NCI-H2196 (cell line): Measurements from ENCODE around the gene CLHC1.
"Not testable (repeated sequence)": the region's sequence is repeated elsewhere in the genome, so short reads cannot be mapped to it uniquely, and the experiment has no call there.

ENCODE experiments used
- DNase-seq: peaks from one replicate; lab custom pipeline; 2025; ENCODE audit not compliant: unreplicated experiment; lab: John Stamatoyannopoulos, UW

The CLHC1 gene

DNA sequence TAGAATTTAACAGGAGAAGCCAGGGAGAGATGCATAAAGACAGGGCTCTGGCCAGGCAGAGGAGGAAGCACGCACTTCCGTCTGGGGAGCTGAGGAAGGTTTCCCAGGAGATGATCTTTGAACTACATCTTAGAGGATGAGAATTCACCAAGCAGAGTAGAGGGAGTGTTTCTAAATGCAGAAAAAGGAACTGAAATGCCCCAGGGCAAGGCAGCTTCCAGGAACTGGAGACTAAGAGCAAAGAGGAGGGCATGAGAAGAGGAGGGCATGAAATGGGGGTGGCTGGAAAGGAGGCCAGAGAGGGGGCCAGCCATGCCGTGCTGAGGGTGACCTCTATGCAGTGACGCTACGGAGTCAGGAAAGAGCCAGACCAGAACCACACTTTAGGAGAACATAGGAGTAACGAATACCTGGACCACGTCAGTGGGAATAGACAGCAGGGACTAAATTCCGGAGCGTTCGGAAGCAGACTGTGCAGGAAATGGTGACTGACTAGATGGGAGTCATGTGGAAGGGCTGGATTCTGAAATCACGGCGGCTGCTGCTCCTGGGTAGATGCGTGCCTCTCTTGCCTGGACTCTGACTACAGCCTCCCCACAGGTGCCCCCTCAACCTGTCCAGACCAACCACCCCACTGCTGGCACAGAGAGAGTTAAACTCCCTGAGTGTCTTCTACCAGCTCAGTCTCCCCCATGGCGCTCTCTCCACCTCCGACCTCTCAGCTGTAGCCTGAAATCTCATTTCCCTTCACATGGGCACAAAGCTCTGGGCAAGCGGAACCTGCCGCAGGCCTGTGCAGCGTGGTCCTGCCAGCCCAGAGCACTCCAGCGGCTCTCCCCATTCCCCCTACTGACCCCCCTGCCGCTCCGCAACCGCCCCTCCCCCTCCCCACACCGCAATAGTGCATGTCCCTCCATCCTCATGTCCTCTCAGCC, 94.8 kb downstream of the CLHC1 start:
- DNase-seq = no peak

DNA sequence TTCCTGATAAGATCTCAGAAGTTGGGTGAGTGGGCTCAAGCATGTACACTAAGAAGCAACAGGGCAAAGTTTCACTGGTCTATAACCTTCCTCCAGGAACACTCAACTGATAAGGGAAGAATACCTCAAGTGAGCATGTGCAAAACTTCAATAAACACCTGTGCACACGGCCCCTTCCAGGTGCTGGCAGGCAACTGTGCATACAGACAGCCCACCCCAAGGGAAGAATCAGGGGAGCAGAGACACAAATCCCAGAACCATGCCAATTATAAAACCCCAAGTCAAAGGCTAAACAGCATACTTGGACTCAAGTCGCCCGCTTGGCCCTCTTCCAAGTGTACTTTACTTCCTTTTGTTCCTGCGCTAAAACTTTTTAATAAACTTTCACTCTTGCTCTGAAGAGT, 96.0 kb downstream of the CLHC1 start:
- DNase-seq = no peak

DNA sequence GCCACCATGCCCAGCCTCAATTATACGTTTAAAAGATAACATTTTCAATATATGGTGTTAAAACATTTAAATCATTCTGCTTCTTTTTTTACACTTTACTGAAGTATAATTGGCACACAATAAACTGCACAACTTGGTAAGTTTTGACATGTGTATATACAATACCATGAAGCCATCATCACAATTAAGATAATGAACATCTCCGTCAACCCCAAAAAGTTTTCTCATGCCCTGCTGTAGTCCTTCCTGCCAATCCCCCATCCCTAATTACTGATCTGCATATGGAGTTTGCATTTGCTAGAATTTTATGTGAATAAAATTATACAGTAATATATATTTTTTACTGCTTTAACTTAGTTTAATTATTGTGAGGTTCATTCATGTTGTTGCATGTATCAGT, 96.6 kb downstream of the CLHC1 start:
- DNase-seq = no peak

DNA sequence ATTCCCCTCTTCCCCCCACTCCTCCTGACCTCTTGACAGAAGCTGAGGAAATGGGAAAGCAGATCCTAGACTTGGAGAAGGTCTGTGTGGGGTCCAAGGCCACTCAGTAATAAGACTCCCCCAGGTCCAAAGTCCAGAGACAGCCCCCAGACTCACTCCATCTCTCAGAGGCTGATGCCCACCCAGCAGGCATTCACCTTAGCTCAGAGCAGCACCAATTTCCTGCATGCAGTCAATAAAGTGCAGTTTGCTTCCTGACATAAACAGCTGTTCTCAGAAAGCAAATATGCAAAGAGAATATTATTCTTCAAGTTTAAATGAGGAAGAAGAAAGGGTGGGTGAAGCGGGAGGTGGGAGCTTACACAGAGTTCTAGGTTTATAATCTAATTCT, 97.8 kb downstream of the CLHC1 start:
- DNase-seq = no peak

DNA sequence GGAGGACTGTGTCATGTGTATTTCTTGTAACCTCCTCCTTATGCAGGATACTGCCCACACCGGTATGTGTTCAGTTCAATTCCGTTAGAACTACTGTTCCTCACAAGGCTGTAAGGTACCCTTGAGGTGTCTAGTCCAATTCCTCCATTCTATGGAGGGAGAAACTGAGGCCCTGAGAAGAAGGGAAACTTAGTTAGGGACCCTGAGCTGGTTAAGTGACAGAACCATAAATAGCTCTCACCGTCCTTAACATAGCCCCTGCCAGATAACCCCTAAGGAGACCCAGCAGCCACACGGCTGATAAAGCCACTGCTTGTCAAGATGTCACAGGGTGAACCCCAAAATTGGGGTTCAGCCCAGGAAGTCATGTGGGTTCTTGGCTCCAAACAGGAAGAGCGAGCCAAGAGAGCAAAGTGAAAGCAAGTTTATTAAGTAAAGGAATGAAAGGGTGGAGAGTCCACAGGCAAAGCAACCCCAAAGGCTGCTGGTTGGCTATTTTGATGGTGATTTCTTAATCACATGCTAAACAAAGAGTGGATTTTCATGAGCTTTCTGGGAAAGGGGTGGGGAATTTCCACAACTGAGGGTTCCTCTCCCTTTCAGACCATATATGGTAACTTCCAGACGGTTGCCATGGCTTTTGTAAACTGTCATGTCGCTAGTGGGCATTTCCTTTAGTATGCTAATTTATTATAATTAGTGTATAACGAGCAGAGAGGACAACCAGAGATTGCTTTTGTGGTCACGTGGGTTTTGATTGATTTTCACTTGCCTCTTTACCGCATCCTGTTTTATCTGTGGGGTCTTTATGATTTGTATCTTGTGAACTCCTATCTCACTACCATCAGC, 98.4 kb downstream of the CLHC1 start:
- peak; percentile 1 for DNase-seq

DNA sequence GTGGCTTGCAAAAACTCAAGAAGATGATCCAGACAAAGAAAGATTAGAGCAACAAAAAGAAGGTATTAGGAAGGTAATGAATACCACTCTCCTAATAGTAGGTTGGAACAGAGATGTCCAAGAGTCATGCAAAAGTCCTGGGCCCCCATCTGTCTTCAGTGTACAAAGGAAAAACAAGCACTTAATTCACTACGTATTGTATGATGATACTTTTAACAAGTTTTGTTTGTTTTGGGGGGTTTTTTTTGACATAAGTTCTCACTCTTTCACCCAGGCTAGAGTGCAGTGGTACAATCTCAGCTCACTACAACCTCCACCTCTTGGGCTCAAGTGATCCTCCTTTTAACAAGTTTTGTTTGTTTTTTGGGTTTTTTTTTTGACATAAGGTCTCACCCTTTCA, 101.2 kb downstream of the CLHC1 start:
- no peak for DNase-seq

DNA sequence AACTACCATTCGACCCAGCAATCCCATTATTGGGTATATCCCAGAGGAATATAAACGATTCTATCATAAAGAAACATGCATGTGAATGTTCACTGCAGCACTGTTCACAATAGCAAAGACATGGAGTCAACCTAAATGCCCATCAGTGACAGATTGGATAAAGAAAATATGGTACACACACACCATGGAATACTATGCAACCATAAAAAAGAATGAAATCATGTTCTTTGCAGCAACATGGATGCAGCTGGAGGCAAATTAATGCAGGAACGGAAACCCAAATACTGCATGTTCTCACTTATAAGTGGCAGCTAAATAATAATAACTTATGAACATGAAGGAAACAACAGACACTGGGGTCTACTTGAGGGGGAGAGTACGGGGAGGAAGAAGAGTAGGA, 105.5 kb downstream of the CLHC1 start:
- not testable (repeated sequence) for DNase-seq
